Left ventricle myocardium inferior (tissue), 1 donor: ENCODE data around the gene NXT1. TPM values are rescaled to one million over a fixed set of nuclear protein-coding genes. Genes with fewer than 3 reads are reported as not detected.
A peak's percentile ranks its signal among the peaks of the same experiment; 100 is the strongest.

Experiments used
- DNase-seq: peaks from one replicate; pipeline ENCODE4 v3.0.0-alpha.2; 2020
- H3K27ac ChIP-seq: fragments of 200-600 bp; replicated peaks from 2 replicates; pipeline ENCODE4 v1.8.0; 2021
- H3K27me3 ChIP-seq: fragments of 200-600 bp; 2 replicates; pipeline ENCODE4 v1.8.0; 2021; ENCODE audit warnings: low read depth
- H3K36me3 ChIP-seq: fragments of 200-600 bp; 2 replicates; pipeline ENCODE4 v1.8.0; 2021
- H3K4me1 ChIP-seq: fragments of 200-600 bp; 2 replicates; pipeline ENCODE4 v1.8.0; 2021
- H3K4me3 ChIP-seq: fragments of 200-600 bp; 2 replicates; pipeline ENCODE4 v1.8.0; 2021; ENCODE audit warnings: mild to moderate bottlenecking, moderate library complexity
- H3K9me3 ChIP-seq: fragments of 200-600 bp; replicated peaks from 2 replicates; pipeline ENCODE4 v1.8.0; 2021
- intact Hi-C: fragments of 100-400 bp; cut with micrococcal nuclease; formaldehyde crosslinking; loops from one replicate; pipeline ENCODE4 v1.11.0; 2022
- total RNA-seq: library from RNA; stranded (reverse); fragmentation: NEBNext Ultra II Directional; extraction: Animal tissue kit (Norgen Biotek cat#: 25700); gene quantifications from one replicate; pipeline ENCODE4 v1.2.1, GENCODE V29; 2021
- TF ChIP-seq, protein P1 (sequence below): fragments of 200-600 bp; IDR thresholded peaks from 2 replicates; pipeline ENCODE4 v1.8.0; 2021; ENCODE audit warnings: antibody characterized with exemption, mild to moderate bottlenecking, borderline replicate concordance
- donor health status: DM: no; HTN: yes; CAD: no; lungs with severe emphysema.

The NXT1 gene
- total RNA-seq, 1 donor from 2014 or later: 7.3 TPM

DNA sequence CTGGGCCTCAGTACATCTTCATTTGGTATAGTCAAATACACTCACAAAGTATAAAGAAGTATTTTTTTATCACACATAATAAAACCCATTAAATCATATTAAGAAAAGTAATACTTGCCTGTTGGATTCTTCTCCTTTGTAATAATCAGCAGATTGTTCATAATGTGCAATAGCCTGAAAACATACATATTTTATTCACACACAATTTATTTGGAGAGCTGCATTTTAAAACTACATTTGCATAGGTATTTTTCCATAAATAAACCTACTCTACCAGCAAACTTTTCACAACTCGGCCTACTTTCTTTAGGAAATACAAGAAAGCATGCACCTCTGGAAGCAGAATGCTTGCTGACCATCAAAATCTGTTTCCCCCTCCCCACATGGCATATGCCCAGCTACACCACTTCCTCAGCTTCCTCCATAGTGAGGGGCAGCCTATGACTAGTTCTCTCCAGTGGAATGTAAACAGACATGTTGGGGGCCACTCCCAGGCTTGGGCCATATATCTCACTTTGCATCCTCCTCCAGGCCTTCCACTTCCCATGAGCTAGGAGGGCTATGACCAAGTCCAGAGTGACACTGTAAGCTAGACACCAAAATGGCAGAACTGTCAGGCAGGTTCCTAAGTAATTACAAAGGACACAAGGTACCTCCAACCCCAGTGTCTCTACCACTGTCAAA is 39.6 kb downstream of the NXT1 start:
- H3K4me1 ChIP-seq: peaks cover 20% of the 10 kb centered on the region
- H3K27me3 ChIP-seq: no peaks in the 10 kb centered on the region
- no peak overlapping the region for H3K4me3 ChIP-seq
- no peak overlapping the region for H3K27ac ChIP-seq
- no peaks in the 10 kb centered on the region for H3K9me3 ChIP-seq
- intact Hi-C loops: no loop called here
- H3K36me3 ChIP-seq: peaks cover 81% of the 10 kb centered on the region
- no peak for DNase-seq
- TF ChIP-seq, protein P1, sequence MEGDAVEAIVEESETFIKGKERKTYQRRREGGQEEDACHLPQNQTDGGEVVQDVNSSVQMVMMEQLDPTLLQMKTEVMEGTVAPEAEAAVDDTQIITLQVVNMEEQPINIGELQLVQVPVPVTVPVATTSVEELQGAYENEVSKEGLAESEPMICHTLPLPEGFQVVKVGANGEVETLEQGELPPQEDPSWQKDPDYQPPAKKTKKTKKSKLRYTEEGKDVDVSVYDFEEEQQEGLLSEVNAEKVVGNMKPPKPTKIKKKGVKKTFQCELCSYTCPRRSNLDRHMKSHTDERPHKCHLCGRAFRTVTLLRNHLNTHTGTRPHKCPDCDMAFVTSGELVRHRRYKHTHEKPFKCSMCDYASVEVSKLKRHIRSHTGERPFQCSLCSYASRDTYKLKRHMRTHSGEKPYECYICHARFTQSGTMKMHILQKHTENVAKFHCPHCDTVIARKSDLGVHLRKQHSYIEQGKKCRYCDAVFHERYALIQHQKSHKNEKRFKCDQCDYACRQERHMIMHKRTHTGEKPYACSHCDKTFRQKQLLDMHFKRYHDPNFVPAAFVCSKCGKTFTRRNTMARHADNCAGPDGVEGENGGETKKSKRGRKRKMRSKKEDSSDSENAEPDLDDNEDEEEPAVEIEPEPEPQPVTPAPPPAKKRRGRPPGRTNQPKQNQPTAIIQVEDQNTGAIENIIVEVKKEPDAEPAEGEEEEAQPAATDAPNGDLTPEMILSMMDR: no peak

DNA sequence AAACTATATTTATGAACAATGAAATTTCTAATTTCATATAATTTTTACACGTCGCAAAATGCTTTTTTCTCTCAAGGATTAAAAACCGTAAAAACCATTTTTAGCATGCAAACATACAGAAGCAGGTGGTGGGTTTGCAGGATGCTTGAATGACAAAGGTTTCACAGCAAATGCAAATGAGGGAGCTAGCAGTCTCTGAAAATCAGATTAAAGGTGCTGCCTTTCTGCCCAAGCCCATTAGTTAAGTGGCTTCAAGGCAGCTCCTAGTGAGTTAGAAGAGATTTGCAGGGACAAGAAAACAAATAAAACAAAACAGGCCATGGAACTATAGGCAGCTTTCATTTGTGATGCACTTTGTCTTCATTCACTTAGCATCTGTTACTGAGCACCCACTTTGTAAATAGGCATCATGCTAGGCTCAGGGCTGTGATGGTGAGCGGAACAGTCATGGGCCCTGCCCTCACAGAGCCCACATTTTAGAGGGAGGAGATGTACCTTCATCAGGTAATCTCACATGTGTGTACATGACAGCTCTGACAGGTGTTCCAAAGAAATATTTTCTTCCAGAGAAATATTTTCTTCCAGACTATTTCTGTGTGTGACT is 41.2 kb downstream of the NXT1 start:
- H3K4me1 ChIP-seq: peaks cover 10% of the 10 kb centered on the region
- no peak overlapping the region for H3K4me3 ChIP-seq
- intact Hi-C loops: no loop called here
- no peaks in the 10 kb centered on the region for H3K9me3 ChIP-seq
- DNase-seq: no peak
- TF ChIP-seq, protein P1: no peak
- H3K36me3 ChIP-seq: peaks cover 81% of the 10 kb centered on the region
- H3K27me3 ChIP-seq: no peaks in the 10 kb centered on the region
- H3K27ac ChIP-seq: no peak overlapping the region

DNA sequence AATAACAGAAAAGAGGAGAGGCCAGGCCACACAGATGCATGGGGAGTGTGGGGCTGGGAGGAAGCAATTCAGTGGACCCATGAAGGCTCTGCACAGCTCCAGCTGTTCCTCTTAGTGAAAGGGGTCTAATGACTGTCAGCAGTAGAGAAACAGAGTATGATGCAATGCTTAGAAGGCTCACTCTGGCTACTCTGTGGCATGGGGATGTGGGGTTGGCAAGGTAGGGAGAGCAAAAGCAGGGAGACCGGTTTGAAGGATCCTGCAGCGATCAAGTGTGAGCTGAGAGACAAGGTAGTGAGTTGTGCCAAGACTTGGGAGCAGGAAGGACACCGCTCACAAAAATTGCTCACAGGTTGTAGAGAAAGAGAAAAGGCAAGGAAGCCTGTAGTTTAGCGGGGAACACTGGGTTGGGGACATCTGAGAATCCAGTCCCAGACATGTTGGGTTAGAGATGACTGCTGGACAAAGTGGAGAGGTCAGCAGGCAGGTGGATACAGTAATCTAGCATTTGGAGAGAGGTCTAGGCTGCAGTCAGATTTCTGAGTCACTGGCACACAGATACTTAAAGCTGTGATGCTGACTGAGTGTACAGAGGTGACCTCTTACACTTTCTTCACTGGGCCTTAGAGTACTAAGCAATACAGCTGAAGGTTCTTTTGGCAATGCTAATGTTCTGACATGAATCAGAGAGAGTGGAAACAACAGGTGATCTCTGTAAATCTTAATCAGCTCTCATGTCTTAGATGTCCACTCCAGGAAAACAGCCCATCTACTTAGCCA is 43.6 kb downstream of the NXT1 start:
- Histone ChIP-seq H3K27ac (no peak overlapping the region), H3K4me3 (no peak overlapping the region), H3K27me3 (no peaks in the 10 kb centered on the region), H3K36me3 (peaks cover 59% of the 10 kb centered on the region), H3K4me1 (peaks cover 31% of the 10 kb centered on the region), H3K9me3 (no peaks in the 10 kb centered on the region)
- intact Hi-C loops: no loop called here
- TF ChIP-seq, protein P1: no peak
- DNase-seq: no peak

DNA sequence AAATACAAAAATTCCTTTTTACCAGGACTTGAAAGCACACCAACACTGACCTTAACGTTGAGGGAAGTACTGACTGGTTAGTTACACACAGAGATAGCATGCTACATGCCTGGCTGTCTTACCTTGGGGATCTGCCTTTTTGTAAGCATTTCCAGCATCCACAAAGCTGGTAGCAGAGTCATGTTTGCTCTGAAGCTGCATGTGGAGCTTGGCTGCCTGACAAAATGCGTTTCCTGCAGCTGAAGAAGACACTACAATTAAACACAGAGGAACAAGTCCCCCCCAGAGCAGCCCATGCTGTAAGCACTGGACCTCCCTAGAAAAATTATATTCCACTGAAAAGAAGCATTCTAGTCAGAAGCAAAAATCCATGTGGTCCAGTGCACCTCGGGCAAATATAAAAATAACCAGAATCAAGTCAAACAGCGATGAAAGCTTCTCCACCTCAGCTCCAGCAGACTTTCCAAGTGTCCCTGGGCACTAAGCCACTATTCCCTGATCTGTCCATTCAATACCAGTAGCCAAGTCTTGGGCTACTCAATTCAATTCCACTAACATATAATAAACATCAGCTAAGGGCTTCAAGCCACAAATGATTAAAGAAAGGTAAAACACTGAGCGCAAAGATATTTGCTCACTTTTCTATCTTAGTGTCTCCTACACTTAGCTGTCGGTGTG is 46.5 kb downstream of the NXT1 start:
- no peak for DNase-seq
- peaks cover 54% of the 10 kb centered on the region for H3K4me1 ChIP-seq
- no peaks in the 10 kb centered on the region for H3K9me3 ChIP-seq
- intact Hi-C loops: no loop called here
- no peak overlapping the region for H3K4me3 ChIP-seq
- no peaks in the 10 kb centered on the region for H3K27me3 ChIP-seq
- H3K27ac ChIP-seq: peak overlapping the region; percentile 41
- peaks cover 35% of the 10 kb centered on the region for H3K36me3 ChIP-seq
- TF ChIP-seq, protein P1: no peak

DNA sequence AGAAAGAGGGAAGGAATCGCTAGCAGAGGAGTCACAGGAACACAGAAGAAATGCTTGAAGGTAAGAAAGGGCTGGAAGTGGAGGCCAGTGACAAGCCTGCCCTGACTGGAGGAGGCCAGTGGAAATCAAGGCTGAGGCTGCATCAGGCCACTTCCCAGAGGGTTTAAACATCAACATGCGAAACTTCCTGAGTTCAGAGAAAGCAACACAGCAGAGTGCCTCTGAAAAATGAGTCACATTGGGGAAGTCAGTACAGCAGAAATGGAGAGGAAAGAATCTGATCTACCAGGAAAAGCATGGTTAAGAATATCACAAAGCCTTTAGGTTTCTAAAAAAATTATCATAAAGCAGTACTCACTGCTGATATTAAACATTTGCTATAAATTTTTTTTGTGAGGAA is 47.4 kb downstream of the NXT1 start:
- Histone ChIP-seq H3K4me1 (peaks cover 58% of the 10 kb centered on the region), H3K36me3 (peaks cover 30% of the 10 kb centered on the region), H3K9me3 (no peaks in the 10 kb centered on the region), H3K4me3 (no peak overlapping the region), H3K27ac (peak overlapping the region; percentile 41), H3K27me3 (no peaks in the 10 kb centered on the region)
- intact Hi-C loops: no loop called here
- TF ChIP-seq, protein P1: no peak
- DNase-seq: no peak
